GM12878 (cell line): ENCODE data around the gene LCE1F.

Experiments
- CHD1 ChIP-seq: IDR thresholded peaks from 2 replicates; pipeline ENCODE4 v1.6.1; 2012; ENCODE audit warnings: low read depth, low read length, improper control_type of control experiment
- EED ChIP-seq: sonication (generic); IDR thresholded peaks from 2 replicates; pipeline ENCODE4 v1.6.1; 2016; ENCODE audit warnings: antibody characterized with exemption, low read depth
- HCFC1 ChIP-seq: fragments of 150-350 bp; IDR thresholded peaks from 2 replicates; pipeline ENCODE4 v1.6.1; 2014; ENCODE audit warnings: low read length
- HDAC2 ChIP-seq: fragments of 200-600 bp; sonication (generic); IDR thresholded peaks from 2 replicates; pipeline ENCODE4 v1.6.1; 2017
- MEF2A ChIP-seq: IDR thresholded peaks from 2 replicates; pipeline ENCODE4 v1.6.1; 2011; ENCODE audit warnings: low read depth, mild to moderate bottlenecking, low read length, moderate library complexity; ENCODE audit not compliant: insufficient read depth
- NRF1 ChIP-seq: conservative IDR thresholded peaks from 2 replicates; pipeline ENCODE4 v1.6.1; 2011; ENCODE audit warnings: mild to moderate bottlenecking, low read depth, low read length, improper control_type of control experiment
- POLR2A ChIP-seq: IDR thresholded peaks from 2 replicates; pipeline ENCODE4 v1.6.1; 2011; ENCODE audit warnings: low read depth, mild to moderate bottlenecking, low read length
- SIN3A ChIP-seq: IDR thresholded peaks from 2 replicates; pipeline ENCODE4 v1.6.1; 2012; ENCODE audit warnings: low read depth, low read length, improper control_type of control experiment
- SMC3 ChIP-seq: IDR thresholded peaks from 2 replicates; pipeline ENCODE4 v1.6.1; 2011; ENCODE audit warnings: low read length, improper control_type of control experiment, borderline replicate concordance
- ZNF207 ChIP-seq: fragments of 450-650 bp; IDR thresholded peaks from 2 replicates; pipeline ENCODE4 v1.6.1; 2014; ENCODE audit warnings: antibody characterized with exemption, mild to moderate bottlenecking, borderline replicate concordance
- TF ChIP-seq, protein P1 (sequence below), 3 experiments: IDR thresholded peaks in 2 of 3; conservative IDR thresholded peaks in 1 of 3; 2 replicates each; pipeline ENCODE4 v1.5.1; 2011; ENCODE audit warnings: low read depth in 3 of 3, low read length in 3 of 3, mild to moderate bottlenecking in 3 of 3, control low read depth in 2 of 3, moderate library complexity in 2 of 3, inconsistent platforms in 1 of 3, mixed read lengths in 1 of 3; ENCODE audit not compliant: control insufficient read depth in 2 of 3, insufficient read depth in 1 of 3; ENCODE audit errors: extremely low read depth in 1 of 3
- TF ChIP-seq, protein P2 (sequence below): IDR thresholded peaks from 2 replicates; pipeline ENCODE4 v1.6.1; 2012; ENCODE audit warnings: mild to moderate bottlenecking, low read depth, low read length

DNA sequence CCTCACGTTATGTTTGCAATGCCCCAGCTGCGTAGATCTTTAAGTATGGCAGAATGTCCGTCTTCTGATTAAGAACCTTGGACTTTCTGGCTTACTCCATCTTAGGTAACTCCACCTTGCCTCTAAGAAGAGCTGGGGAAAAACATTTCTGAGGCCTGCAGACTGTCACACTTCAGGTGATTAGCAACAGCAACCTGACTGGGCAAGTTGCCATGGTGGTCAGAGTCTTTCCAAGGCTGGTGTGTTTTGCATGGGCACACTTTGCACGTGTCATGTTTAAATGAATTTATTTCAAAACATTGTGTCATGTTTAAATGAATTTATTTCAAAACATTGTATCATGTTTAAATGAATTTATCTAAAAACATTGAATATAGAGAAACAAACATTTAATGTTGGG, 16.3 kb upstream of the LCE1F start:
- TF ChIP-seq HCFC1 (no peak), ZNF207 (no peak), SIN3A (no peak), EED (no peak), SMC3 (no peak), CHD1 (no peak), MEF2A (no peak), NRF1 (no peak), POLR2A (no peak), HDAC2 (no peak)
- TF ChIP-seq, protein P1, sequence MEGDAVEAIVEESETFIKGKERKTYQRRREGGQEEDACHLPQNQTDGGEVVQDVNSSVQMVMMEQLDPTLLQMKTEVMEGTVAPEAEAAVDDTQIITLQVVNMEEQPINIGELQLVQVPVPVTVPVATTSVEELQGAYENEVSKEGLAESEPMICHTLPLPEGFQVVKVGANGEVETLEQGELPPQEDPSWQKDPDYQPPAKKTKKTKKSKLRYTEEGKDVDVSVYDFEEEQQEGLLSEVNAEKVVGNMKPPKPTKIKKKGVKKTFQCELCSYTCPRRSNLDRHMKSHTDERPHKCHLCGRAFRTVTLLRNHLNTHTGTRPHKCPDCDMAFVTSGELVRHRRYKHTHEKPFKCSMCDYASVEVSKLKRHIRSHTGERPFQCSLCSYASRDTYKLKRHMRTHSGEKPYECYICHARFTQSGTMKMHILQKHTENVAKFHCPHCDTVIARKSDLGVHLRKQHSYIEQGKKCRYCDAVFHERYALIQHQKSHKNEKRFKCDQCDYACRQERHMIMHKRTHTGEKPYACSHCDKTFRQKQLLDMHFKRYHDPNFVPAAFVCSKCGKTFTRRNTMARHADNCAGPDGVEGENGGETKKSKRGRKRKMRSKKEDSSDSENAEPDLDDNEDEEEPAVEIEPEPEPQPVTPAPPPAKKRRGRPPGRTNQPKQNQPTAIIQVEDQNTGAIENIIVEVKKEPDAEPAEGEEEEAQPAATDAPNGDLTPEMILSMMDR (IDR thresholded peaks at IDR 0.05 in 2 of 3, conservative IDR thresholded peaks at IDR 0.05 in 1 of 3; ENCODE audit: control insufficient read depth in 2 of 3, extremely low read depth in 1 of 3, insufficient read depth in 1 of 3, low read depth in 3 of 3, low read length in 3 of 3) = no peak
- TF ChIP-seq, protein P2, sequence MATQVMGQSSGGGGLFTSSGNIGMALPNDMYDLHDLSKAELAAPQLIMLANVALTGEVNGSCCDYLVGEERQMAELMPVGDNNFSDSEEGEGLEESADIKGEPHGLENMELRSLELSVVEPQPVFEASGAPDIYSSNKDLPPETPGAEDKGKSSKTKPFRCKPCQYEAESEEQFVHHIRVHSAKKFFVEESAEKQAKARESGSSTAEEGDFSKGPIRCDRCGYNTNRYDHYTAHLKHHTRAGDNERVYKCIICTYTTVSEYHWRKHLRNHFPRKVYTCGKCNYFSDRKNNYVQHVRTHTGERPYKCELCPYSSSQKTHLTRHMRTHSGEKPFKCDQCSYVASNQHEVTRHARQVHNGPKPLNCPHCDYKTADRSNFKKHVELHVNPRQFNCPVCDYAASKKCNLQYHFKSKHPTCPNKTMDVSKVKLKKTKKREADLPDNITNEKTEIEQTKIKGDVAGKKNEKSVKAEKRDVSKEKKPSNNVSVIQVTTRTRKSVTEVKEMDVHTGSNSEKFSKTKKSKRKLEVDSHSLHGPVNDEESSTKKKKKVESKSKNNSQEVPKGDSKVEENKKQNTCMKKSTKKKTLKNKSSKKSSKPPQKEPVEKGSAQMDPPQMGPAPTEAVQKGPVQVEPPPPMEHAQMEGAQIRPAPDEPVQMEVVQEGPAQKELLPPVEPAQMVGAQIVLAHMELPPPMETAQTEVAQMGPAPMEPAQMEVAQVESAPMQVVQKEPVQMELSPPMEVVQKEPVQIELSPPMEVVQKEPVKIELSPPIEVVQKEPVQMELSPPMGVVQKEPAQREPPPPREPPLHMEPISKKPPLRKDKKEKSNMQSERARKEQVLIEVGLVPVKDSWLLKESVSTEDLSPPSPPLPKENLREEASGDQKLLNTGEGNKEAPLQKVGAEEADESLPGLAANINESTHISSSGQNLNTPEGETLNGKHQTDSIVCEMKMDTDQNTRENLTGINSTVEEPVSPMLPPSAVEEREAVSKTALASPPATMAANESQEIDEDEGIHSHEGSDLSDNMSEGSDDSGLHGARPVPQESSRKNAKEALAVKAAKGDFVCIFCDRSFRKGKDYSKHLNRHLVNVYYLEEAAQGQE = no peak
